HepG2 (cell line): ENCODE measurements around the gene C11orf91. TPM values are rescaled to one million over a fixed set of nuclear protein-coding genes. Genes with fewer than 3 reads are reported as not detected.
A peak's percentile ranks its signal among the peaks of the same experiment; 100 is the strongest.

Experiments used
- CERS6 ChIP-seq: sonication (generic); formaldehyde crosslinking; IDR thresholded peaks from 2 replicates; pipeline ENCODE4 v1.5.0; 2020; ENCODE audit warnings: missing genetic modification reagents
- ETV5 ChIP-seq: IDR thresholded peaks from 2 replicates; pipeline ENCODE4 v1.6.1; 2018; ENCODE audit warnings: missing biosample characterization, missing genetic modification reagents, inconsistent platforms, borderline replicate concordance
- HDAC1 ChIP-seq: sonication (generic); formaldehyde crosslinking; IDR thresholded peaks from 2 replicates; pipeline ENCODE4 v1.5.1; 2020; ENCODE audit warnings: mild to moderate bottlenecking, missing genetic modification reagents
- HMG20B ChIP-seq: conservative IDR thresholded peaks from 2 replicates; pipeline ENCODE4 v1.6.1; 2016; ENCODE audit warnings: missing genetic modification reagents, missing compliant biosample characterization
- HMGA1 ChIP-seq: sonication (generic); formaldehyde crosslinking; conservative IDR thresholded peaks from 2 replicates; pipeline ENCODE4 v1.4.0; 2020; ENCODE audit warnings: missing genetic modification reagents
- MAX ChIP-seq: IDR thresholded peaks from 2 replicates; pipeline ENCODE4 v1.6.1; 2012; ENCODE audit warnings: inconsistent platforms
- MTA1 ChIP-seq: sonication (generic); formaldehyde crosslinking; IDR thresholded peaks from 2 replicates; pipeline ENCODE4 v1.4.0; 2020; ENCODE audit warnings: missing genetic modification reagents, mild to moderate bottlenecking, borderline replicate concordance
- POLR2A ChIP-seq, 2 experiments: IDR thresholded peaks; 2 replicates each; pipeline ENCODE4 v1.6.1; 2011; ENCODE audit warnings: low read depth in 2 of 2, low read length in 2 of 2, mild to moderate bottlenecking in 1 of 2, moderate library complexity in 1 of 2; ENCODE audit not compliant: insufficient read depth in 1 of 2
- RNF219 ChIP-seq: sonication (generic); formaldehyde crosslinking; IDR thresholded peaks from 2 replicates; pipeline ENCODE4 v1.5.0; 2020; ENCODE audit warnings: mild to moderate bottlenecking, missing genetic modification reagents
- SALL1 ChIP-seq: sonication (generic); formaldehyde crosslinking; IDR thresholded peaks from 2 replicates; pipeline ENCODE4 v1.8.0; 2022; ENCODE audit warnings: mild to moderate bottlenecking, missing genetic modification reagents
- SMAD3 ChIP-seq: sonication (generic); formaldehyde crosslinking; IDR thresholded peaks from 2 replicates; pipeline ENCODE4 v1.4.0; 2020; ENCODE audit warnings: missing genetic modification reagents
- SP4 ChIP-seq: sonication (generic); formaldehyde crosslinking; IDR thresholded peaks from 2 replicates; pipeline ENCODE4 v1.8.1; 2023; ENCODE audit warnings: mild to moderate bottlenecking, missing genetic modification reagents
- TBX2 ChIP-seq: sonication (generic); formaldehyde crosslinking; IDR thresholded peaks from 2 replicates; pipeline ENCODE4 v1.5.0; 2020; ENCODE audit warnings: missing genetic modification reagents, mild to moderate bottlenecking, borderline replicate concordance
- ZBTB34 ChIP-seq: sonication (generic); formaldehyde crosslinking; IDR thresholded peaks from 2 replicates; pipeline ENCODE4 v1.8.0; 2022; ENCODE audit warnings: mild to moderate bottlenecking, missing genetic modification reagents
- ZBTB4 ChIP-seq: sonication (generic); formaldehyde crosslinking; IDR thresholded peaks from 2 replicates; pipeline ENCODE4 v1.4.0; 2020; ENCODE audit warnings: missing genetic modification reagents, mild to moderate bottlenecking, borderline replicate concordance
- ZNF326 ChIP-seq: sonication (generic); formaldehyde crosslinking; IDR thresholded peaks from 2 replicates; pipeline ENCODE4 v1.4.0; 2020; ENCODE audit warnings: missing genetic modification reagents, borderline replicate concordance
- ZNF34 ChIP-seq: sonication (generic); formaldehyde crosslinking; IDR thresholded peaks from 2 replicates; pipeline ENCODE4 v1.4.0; 2020; ENCODE audit warnings: mild to moderate bottlenecking, missing genetic modification reagents, borderline replicate concordance
- ZNF563 ChIP-seq: sonication (generic); formaldehyde crosslinking; IDR thresholded peaks from 2 replicates; pipeline ENCODE4 v1.8.0; 2022; ENCODE audit warnings: mild to moderate bottlenecking, moderate library complexity, missing genetic modification reagents
- ZNF790 ChIP-seq: sonication (generic); formaldehyde crosslinking; IDR thresholded peaks from 2 replicates; pipeline ENCODE4 v1.8.0; 2022; ENCODE audit warnings: missing genetic modification reagents, mild to moderate bottlenecking, borderline replicate concordance
- ZNF850 ChIP-seq: sonication (generic); formaldehyde crosslinking; conservative IDR thresholded peaks from 2 replicates; pipeline ENCODE4 v1.9.0; 2021; ENCODE audit warnings: mild to moderate bottlenecking, missing genetic modification reagents
- polyA plus RNA-seq, 8 experiments: library from polyadenylated mRNA; depleted of rRNA in 3 of 8; stranded (reverse) in 7 of 8; unstranded in 1 of 8; fragments of >200 nt; fragmentation: Illumina TruSeq in 4 of 8; extraction: Trizol in 4 of 8; gene quantifications; 2 replicates each; pipeline versions ENCODE4 v1.2.1 to v1.2.3, GENCODE V29; 2011 to 2016; ENCODE audit warnings: low read depth in 4 of 8, missing spikeins in 1 of 8, mixed read lengths in 1 of 8; ENCODE audit not compliant: insufficient read depth in 1 of 8
- total RNA-seq, 5 experiments: library from RNA; depleted of rRNA; stranded (reverse); fragments of >200 nt; fragmentation: Illumina TruSeq; extraction: Trizol; gene quantifications; 2 replicates each; pipeline ENCODE4 v1.2.3, GENCODE V29; 2016; ENCODE audit warnings: low read depth in 1 of 5

The C11orf91 gene
- total and polyA plus RNA-seq, 2 of the 13 experiments (the other 11 are each of a cell fraction or from before 2014, with no cell fraction given) = 0.35 TPM; not detected in 1

GRCh38 chr11:33691066-33691864 is 9.4 kb downstream of the C11orf91 start (continued):
- 0 out of 2 replicates have a peak, but pooled peaks have one; percentile 42 for TF ChIP-seq ZNF790 (CRISPR knock-in tag)
- no peak for TF ChIP-seq ZBTB4 (CRISPR knock-in tag)
- TF ChIP-seq CERS6 (CRISPR knock-in tag) = no peak
- TF ChIP-seq HMGA1 = no peak
- no peak for TF ChIP-seq ZNF34 (CRISPR knock-in tag)
- no peak for TF ChIP-seq ZNF563
- no peak for TF ChIP-seq SMAD3 (CRISPR knock-in tag)
- 0 out of 2 replicates have a peak, but pooled peaks have one; percentile 2 for TF ChIP-seq SALL1 (CRISPR knock-in tag)
- no peak; the same call in 1 of the 2 replicates for TF ChIP-seq MTA1 (CRISPR knock-in tag)
- 0 out of 2 replicates have a peak, but pooled peaks have one; percentile 41 for TF ChIP-seq HMG20B
- TF ChIP-seq TBX2 = peak; percentile 81
- peak; percentile 43; the same call in 1 of the 2 replicates for TF ChIP-seq HDAC1 (CRISPR knock-in tag)
- no peak for TF ChIP-seq MAX
- TF ChIP-seq SP4 = no peak
- no peak for TF ChIP-seq ZNF326 (CRISPR knock-in tag)
- no peak for TF ChIP-seq POLR2A (IDR thresholded peaks at IDR 0.05; ENCODE audit: insufficient read depth in 1 of 2, low read depth in 2 of 2, low read length in 2 of 2)
- TF ChIP-seq ETV5 (CRISPR knock-in tag) = no peak
- TF ChIP-seq RNF219 (CRISPR knock-in tag) = no peak
- TF ChIP-seq ZNF850 (CRISPR knock-in tag) = no peak
- TF ChIP-seq ZBTB34 (CRISPR knock-in tag) = no peak; the same call in 1 of the 2 replicates
